Astrocyte of the cerebellum (primary cell): ENCODE results near the gene ZSWIM6.

Source experiments
- DNase-seq: peaks from one replicate; pipeline ENCODE4 v3.0.0-alpha.2; 2011; ENCODE audit warnings: low read depth
- H3K4me3 ChIP-seq: 2 replicates; pipeline ENCODE4 v1.5.1; 2011; ENCODE audit warnings: mild to moderate bottlenecking, low read depth, low read length, moderate library complexity
- CTCF ChIP-seq: IDR thresholded peaks from 2 replicates; pipeline ENCODE4 v1.5.1; 2012; ENCODE audit warnings: low read length, low read depth, moderate library complexity, mild to moderate bottlenecking; ENCODE audit errors: missing control alignments
- in situ Hi-C: cut with HindIII; loops from 2 replicates; pipeline ENCODE4 v1.10.0; 2017; ENCODE audit warnings: low sequenced_read_pairs

The ZSWIM6 gene

GRCh38 chr5:61298066-61298465 is 34.0 kb upstream of the ZSWIM6 start:
- no peak for DNase-seq
- TF ChIP-seq CTCF = no peak
- in situ Hi-C loops = no loop called here
- H3K4me3 ChIP-seq = no peak overlapping the region

GRCh38 chr5:61298580-61298979 is 33.5 kb upstream of the ZSWIM6 start:
- no peak for DNase-seq
- no peak for TF ChIP-seq CTCF
- H3K4me3 ChIP-seq = no peak overlapping the region
- in situ Hi-C loops = no loop called here

GRCh38 chr5:61299261-61299681 is 32.8 kb upstream of the ZSWIM6 start:
- in situ Hi-C loops = no loop called here
- H3K4me3 ChIP-seq = no peak overlapping the region
- TF ChIP-seq CTCF = no peak
- DNase-seq = no peak

GRCh38 chr5:61301341-61302199 is 30.5 kb upstream of the ZSWIM6 start:
- DNase-seq = peak; percentile 99
- in situ Hi-C loops = no loop called here
- peak; percentile 21 for TF ChIP-seq CTCF
- no peak overlapping the region for H3K4me3 ChIP-seq

- no peak overlapping the region for H3K4me3 ChIP-seq
- DNase-seq = no peak
- in situ Hi-C loops = no loop called here
- no peak for TF ChIP-seq CTCF
These were observed 29.9 kb upstream of the ZSWIM6 start for GRCh38 chr5:61302200-61302563.

GRCh38 chr5:61303346-61303745 is 28.7 kb upstream of the ZSWIM6 start:
- DNase-seq = no peak
- TF ChIP-seq CTCF = no peak
- H3K4me3 ChIP-seq = no peak overlapping the region
- in situ Hi-C loops = no loop called here
